Thyroid gland (tissue), 4 donors: ENCODE measurements around the gene ABCA13.

Source experiments
- CTCF ChIP-seq, 6 experiments: fragments of 200-600 bp in 3 of 6; fragments of 450-650 bp in 3 of 6; sonication (generic) in 3 of 6; IDR thresholded peaks; one replicate each; pipeline ENCODE4 v1.5.1; 2016 to 2019; ENCODE audit warnings: antibody characterized with exemption in 6 of 6, mild to moderate bottlenecking in 2 of 6, inconsistent platforms in 1 of 6, moderate library complexity in 1 of 6
- POLR2A ChIP-seq, 2 donors: fragments of 450-650 bp; IDR thresholded peaks; one replicate each; pipeline ENCODE4 v1.6.1; 2017; ENCODE audit warnings: antibody characterized with exemption in 2 of 2, mild to moderate bottlenecking in 2 of 2, moderate library complexity in 1 of 2

GRCh38 chr7:48305661-48306060, 134.4 kb downstream of the ABCA13 start:
- TF ChIP-seq POLR2A (IDR thresholded peaks at IDR 0.05) (no peak), CTCF (IDR thresholded peaks at IDR 0.05) (no peak)
